Body of pancreas (tissue), 4 donors: Measurements from ENCODE around the gene HIP1R. TPM values are rescaled to one million over a fixed set of nuclear protein-coding genes. Genes with fewer than 3 reads are reported as not detected.

Experiments
- ATAC-seq: fragments of 150-250 bp; one replicate; pipeline ENCODE4 v1.9.1; 2016
- DNase-seq, 4 donors: peaks; one replicate each; pipeline ENCODE4 v3.0.0-alpha.2; 2019
- H3K27ac ChIP-seq, 4 donors: fragments of 200-600 bp; sonication (generic); 1 replicate in 3 of 4; 2 replicates in 1 of 4; pipeline versions ENCODE4 v1.5.1 to v1.6.1; 2016 to 2019; ENCODE audit warnings: mild to moderate bottlenecking in 1 of 4, mixed read lengths in 1 of 4, moderate library complexity in 1 of 4
- H3K27me3 ChIP-seq, 2 donors: fragments of 200-600 bp; sonication (generic); one replicate each; pipeline ENCODE4 v1.6.0; 2016; ENCODE audit warnings: mild to moderate bottlenecking in 1 of 2
- H3K36me3 ChIP-seq, 2 donors: fragments of 200-600 bp; sonication (generic); replicated peaks in 1 of 2; 2 replicates each; pipeline ENCODE4 v1.5.1; 2016; ENCODE audit warnings: low read depth in 2 of 2; ENCODE audit not compliant: insufficient read depth in 1 of 2
- H3K4me1 ChIP-seq: fragments of 200-600 bp; sonication (generic); one replicate; pipeline ENCODE4 v1.6.0; 2016
- H3K4me3 ChIP-seq, 2 donors: fragments of 200-600 bp; sonication (generic); 1 replicate in 1 of 2; 2 replicates in 1 of 2; pipeline ENCODE4 v1.5.1; 2016 to 2019
- H3K9me3 ChIP-seq, 3 donors: fragments of 200-600 bp; sonication (generic); 1 replicate in 2 of 3; 2 replicates in 1 of 3; pipeline ENCODE4 v1.5.1; 2016
- POLR2A ChIP-seq, 3 donors: fragments of 450-650 bp; IDR thresholded peaks; one replicate each; pipeline ENCODE4 v1.6.1; 2016; ENCODE audit warnings: antibody characterized with exemption in 3 of 3, mild to moderate bottlenecking in 2 of 3
- WGBS, 2 donors: methylation state at CpG; one replicate each; pipeline ENCODE4 v1.1.5; 2017; 5-methylcytosine and 5-hydroxymethylcytosine counted together
- intact Hi-C: fragments of 100-400 bp; cut with DNase I; formaldehyde crosslinking; loops from one replicate; pipeline ENCODE4 v1.15.1; 2023
- total RNA-seq, 2 donors: library from RNA; depleted of rRNA; stranded (reverse); fragments of >200 nt; gene quantifications; one replicate each; pipeline ENCODE4 v1.1.0, GENCODE V29; 2016
- TF ChIP-seq, protein P1 (sequence below), 7 experiments: fragments of 450-650 bp in 4 of 7; fragments of 200-600 bp in 3 of 7; sonication (generic) in 3 of 7; IDR thresholded peaks; one replicate each; pipeline ENCODE4 v1.5.1; 2016 to 2019; ENCODE audit warnings: antibody characterized with exemption in 7 of 7

Gene HIP1R
- total RNA-seq, 2 donors from 2014 or later = 111 to 183 TPM

GRCh38 chr12:122869207-122869973 lies 34.1 kb downstream of the HIP1R start:
- DNase-seq = no peak
- H3K36me3 ChIP-seq = no peaks in the 10 kb centered on the region
- peak overlapping the region in 1 of 4 donors; percentile 72 for H3K27ac ChIP-seq
- TF ChIP-seq POLR2A (IDR thresholded peaks at IDR 0.05) = no peak
- TF ChIP-seq, protein P1, sequence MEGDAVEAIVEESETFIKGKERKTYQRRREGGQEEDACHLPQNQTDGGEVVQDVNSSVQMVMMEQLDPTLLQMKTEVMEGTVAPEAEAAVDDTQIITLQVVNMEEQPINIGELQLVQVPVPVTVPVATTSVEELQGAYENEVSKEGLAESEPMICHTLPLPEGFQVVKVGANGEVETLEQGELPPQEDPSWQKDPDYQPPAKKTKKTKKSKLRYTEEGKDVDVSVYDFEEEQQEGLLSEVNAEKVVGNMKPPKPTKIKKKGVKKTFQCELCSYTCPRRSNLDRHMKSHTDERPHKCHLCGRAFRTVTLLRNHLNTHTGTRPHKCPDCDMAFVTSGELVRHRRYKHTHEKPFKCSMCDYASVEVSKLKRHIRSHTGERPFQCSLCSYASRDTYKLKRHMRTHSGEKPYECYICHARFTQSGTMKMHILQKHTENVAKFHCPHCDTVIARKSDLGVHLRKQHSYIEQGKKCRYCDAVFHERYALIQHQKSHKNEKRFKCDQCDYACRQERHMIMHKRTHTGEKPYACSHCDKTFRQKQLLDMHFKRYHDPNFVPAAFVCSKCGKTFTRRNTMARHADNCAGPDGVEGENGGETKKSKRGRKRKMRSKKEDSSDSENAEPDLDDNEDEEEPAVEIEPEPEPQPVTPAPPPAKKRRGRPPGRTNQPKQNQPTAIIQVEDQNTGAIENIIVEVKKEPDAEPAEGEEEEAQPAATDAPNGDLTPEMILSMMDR (IDR thresholded peaks at IDR 0.05) = no peak
- WGBS, 2 donors = 93 to 99% methylated on average over 8 of the region's 8 CpGs
- no peak overlapping the region for H3K4me3 ChIP-seq
- intact Hi-C loops = no loop called here
- ATAC-seq = no peak
- peaks cover 99% of the 10 kb centered on the region for H3K4me1 ChIP-seq
- no peaks in the 10 kb centered on the region for H3K27me3 ChIP-seq
- H3K9me3 ChIP-seq = no peaks in the 10 kb centered on the region

GRCh38 chr12:122870163-122870842 lies 35.0 kb downstream of the HIP1R start:
- DNase-seq (no peak), ATAC-seq (no peak)
- WGBS, 2 donors = 84 to 85% methylated on average over 7 to 11 of the region's 11 CpGs
- Histone ChIP-seq H3K27ac (peak overlapping the region in 3 of 4 donors; percentile 67 to 89 (median 87)), H3K27me3 (no peaks in the 10 kb centered on the region), H3K4me1 (peaks cover 96% of the 10 kb centered on the region), H3K36me3 (no peaks in the 10 kb centered on the region), H3K4me3 (no peak overlapping the region), H3K9me3 (no peaks in the 10 kb centered on the region)
- TF ChIP-seq POLR2A (IDR thresholded peaks at IDR 0.05) = no peak
- TF ChIP-seq, protein P1 (IDR thresholded peaks at IDR 0.05) = no peak
- intact Hi-C loops = no loop called here

DNA sequence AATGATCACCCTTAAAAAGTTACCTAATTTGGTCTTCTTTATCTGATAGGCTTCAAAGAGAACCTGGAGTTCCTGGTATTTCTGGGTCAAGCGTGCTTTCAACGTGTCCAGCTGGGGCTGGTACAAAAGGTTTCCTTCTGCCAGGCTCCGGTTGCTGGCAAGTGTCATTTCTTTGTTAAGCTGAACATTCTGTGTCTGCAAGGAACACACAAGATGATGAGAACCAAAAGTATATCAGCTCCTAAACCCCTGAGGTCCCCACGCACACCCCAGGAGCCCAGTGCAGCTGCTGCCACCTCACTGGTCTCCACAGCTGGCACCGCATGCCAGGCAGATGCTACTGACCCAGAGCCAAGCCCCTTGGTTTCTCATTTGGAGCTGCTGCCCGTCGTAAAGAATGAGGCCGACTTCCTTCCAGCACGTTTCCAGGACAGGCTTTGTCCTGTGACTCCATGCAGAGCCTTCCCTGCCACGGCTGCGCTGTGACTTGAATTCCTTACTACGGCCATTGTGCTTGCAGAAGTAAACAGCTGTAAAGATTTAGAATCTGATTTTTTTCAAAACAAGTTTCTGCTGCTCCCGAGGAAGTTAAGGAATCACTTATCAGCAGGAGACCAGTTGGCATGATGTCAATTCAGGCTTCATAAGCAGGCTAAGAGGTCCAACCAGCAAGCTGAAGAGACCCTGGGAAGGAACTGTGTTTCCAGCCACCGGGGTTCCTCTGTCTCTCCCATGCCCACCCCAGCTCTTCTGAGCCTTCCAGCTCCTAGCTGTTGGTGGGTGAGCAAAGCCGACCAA lies 35.8 kb downstream of the HIP1R start:
- Histone ChIP-seq H3K4me3 (no peak overlapping the region), H3K9me3 (no peaks in the 10 kb centered on the region), H3K27me3 (no peaks in the 10 kb centered on the region), H3K36me3 (no peaks in the 10 kb centered on the region), H3K4me1 (peaks cover 96% of the 10 kb centered on the region), H3K27ac (peak overlapping the region; percentile 46 to 89 (median 77))
- intact Hi-C loops = no loop called here
- peak in 2 of 3 donors; percentile 26 to 32 for TF ChIP-seq POLR2A (IDR thresholded peaks at IDR 0.05)
- TF ChIP-seq, protein P1 (IDR thresholded peaks at IDR 0.05) = no peak
- ATAC-seq (peak; percentile 33), DNase-seq (peak; percentile 51 to 80 (median 66))
- WGBS, 2 donors = 18 to 23% methylated on average over 7 to 15 of the region's 15 CpGs

- Histone ChIP-seq H3K36me3 (no peaks in the 10 kb centered on the region), H3K9me3 (no peaks in the 10 kb centered on the region), H3K4me1 (peaks cover 94% of the 10 kb centered on the region), H3K4me3 (no peak overlapping the region), H3K27me3 (no peaks in the 10 kb centered on the region), H3K27ac (peak overlapping the region; percentile 46 to 89 (median 77))
- intact Hi-C loops = no loop called here
- 37 to 63% methylated on average over 23 of the region's 23 CpGs for WGBS, 2 donors
- peak; percentile 33 for ATAC-seq
- DNase-seq = peak in 3 of 4 donors; percentile 54 to 82 (median 61)
- peak in 2 of 3 donors; percentile 28 to 42 for TF ChIP-seq POLR2A (IDR thresholded peaks at IDR 0.05)
- TF ChIP-seq, protein P1 (IDR thresholded peaks at IDR 0.05) = no peak
Measured at GRCh38 chr12:122871851-122872780, 36.9 kb downstream of the HIP1R start.
